ENCODE data around the gene WFDC2.
A peak's percentile ranks its signal among the peaks of the same experiment; 100 is the strongest.

WFDC2 gene

DNA sequence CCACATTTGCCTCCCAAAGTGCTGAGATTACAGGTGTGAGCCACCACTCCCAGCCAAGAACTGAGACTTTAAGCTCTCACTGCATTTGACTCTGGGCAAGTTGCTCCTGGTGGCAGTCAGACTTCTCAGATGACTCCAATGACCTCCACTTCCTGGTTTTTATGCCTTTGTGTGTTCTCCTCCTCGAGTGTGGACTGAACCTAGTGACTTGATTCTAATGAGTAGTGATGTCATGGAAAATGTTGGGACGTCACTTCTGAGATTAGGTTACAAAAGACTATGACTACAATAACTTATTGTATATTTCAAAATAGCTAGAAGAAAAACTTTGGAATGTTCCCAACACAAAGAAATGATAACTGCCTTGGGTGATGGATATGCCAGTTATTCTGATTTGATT lies 33.9 kb downstream of the WFDC2 start:
- H3K9me3 ChIP-seq (ENCODE audit: control insufficient read depth, insufficient read depth, low read depth, low read length), result no peaks in the 10 kb centered on the region
- H3K4me3 ChIP-seq (ENCODE audit: low read depth, low read length), result no peak overlapping the region
- TF ChIP-seq ZNF510 (tag by site-specific recombination; IDR thresholded peaks at IDR 0.05; ENCODE audit: insufficient replicate concordance), result no peak
- TF ChIP-seq, protein P1, sequence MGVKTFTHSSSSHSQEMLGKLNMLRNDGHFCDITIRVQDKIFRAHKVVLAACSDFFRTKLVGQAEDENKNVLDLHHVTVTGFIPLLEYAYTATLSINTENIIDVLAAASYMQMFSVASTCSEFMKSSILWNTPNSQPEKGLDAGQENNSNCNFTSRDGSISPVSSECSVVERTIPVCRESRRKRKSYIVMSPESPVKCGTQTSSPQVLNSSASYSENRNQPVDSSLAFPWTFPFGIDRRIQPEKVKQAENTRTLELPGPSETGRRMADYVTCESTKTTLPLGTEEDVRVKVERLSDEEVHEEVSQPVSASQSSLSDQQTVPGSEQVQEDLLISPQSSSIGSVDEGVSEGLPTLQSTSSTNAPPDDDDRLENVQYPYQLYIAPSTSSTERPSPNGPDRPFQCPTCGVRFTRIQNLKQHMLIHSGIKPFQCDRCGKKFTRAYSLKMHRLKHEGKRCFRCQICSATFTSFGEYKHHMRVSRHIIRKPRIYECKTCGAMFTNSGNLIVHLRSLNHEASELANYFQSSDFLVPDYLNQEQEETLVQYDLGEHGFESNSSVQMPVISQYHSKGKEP (tag by site-specific recombination; IDR thresholded peaks at IDR 0.05), result no peak
- TF ChIP-seq, protein P2, sequence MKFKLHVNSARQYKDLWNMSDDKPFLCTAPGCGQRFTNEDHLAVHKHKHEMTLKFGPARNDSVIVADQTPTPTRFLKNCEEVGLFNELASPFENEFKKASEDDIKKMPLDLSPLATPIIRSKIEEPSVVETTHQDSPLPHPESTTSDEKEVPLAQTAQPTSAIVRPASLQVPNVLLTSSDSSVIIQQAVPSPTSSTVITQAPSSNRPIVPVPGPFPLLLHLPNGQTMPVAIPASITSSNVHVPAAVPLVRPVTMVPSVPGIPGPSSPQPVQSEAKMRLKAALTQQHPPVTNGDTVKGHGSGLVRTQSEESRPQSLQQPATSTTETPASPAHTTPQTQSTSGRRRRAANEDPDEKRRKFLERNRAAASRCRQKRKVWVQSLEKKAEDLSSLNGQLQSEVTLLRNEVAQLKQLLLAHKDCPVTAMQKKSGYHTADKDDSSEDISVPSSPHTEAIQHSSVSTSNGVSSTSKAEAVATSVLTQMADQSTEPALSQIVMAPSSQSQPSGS (tag by site-specific recombination; IDR thresholded peaks at IDR 0.05; ENCODE audit: low read depth), result 0 out of 2 replicates have a peak, but pooled peaks have one; percentile 9
- H3K4me1 ChIP-seq (ENCODE audit: control insufficient read depth, insufficient read depth, low read length), result no peaks in the 10 kb centered on the region
- POLR2A ChIA-PET, result no interaction called here
- H3K36me3 ChIP-seq (ENCODE audit: control insufficient read depth in 2 of 2, insufficient read depth in 1 of 2, low read length in 2 of 2), result no peaks in the 10 kb centered on the region
- CTCF ChIA-PET, result interaction anchor here (0.7 to 1.0 kb wide), 2 partner anchors 130 to 202 kb away, joined by 3 read pairs; no protein-coding TSS in a partner anchor
- no peak overlapping the region for H3K27ac ChIP-seq (ENCODE audit: extremely low read depth, low read depth, low read length)

DNA sequence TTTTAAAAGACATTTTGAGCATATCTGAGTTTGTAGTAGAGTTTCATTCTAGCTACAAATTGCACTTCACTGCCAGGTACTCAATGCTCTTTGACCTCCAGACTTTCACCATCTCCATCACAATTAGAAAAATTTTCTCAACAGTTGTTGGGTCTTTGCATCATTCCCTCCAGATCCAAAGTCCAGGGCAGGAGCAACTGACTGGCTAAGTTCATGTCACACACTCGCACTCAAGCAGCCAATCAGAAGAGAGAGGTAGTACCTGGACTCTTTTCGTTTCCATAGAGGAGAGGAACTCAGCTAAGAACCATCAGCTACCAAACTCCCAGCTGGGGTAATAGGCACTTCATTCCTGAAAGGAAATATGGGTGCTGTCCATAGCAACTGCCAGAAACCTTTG lies 36.8 kb downstream of the WFDC2 start:
- CTCF ChIA-PET, result no interaction called here
- no peaks in the 10 kb centered on the region for H3K4me1 ChIP-seq (ENCODE audit: control insufficient read depth, insufficient read depth, low read length)
- H3K9me3 ChIP-seq (ENCODE audit: control insufficient read depth, insufficient read depth, low read depth, low read length), result no peaks in the 10 kb centered on the region
- H3K4me3 ChIP-seq (ENCODE audit: low read depth, low read length), result no peak overlapping the region
- no peak overlapping the region for H3K27ac ChIP-seq (ENCODE audit: extremely low read depth, low read depth, low read length)
- TF ChIP-seq YY2 (tag by site-specific recombination; IDR thresholded peaks at IDR 0.05), result no peak
- TF ChIP-seq ZBTB1 (tag by site-specific recombination; IDR thresholded peaks at IDR 0.05), result no peak
- no peak for TF ChIP-seq ZNF404 (tag by site-specific recombination; IDR thresholded peaks at IDR 0.05)
- TF ChIP-seq OSR2 (tag by site-specific recombination; IDR thresholded peaks at IDR 0.05), result no peak
- TF ChIP-seq ZNF366 (tag by site-specific recombination; conservative IDR thresholded peaks at IDR 0.05), result no peak
- no peak for TF ChIP-seq MYNN (tag by site-specific recombination; IDR thresholded peaks at IDR 0.05; ENCODE audit: borderline replicate concordance)
- TF ChIP-seq ZNF221 (tag by site-specific recombination; IDR thresholded peaks at IDR 0.05; ENCODE audit: borderline replicate concordance), result no peak
- TF ChIP-seq ZNF433 (tag by site-specific recombination; IDR thresholded peaks at IDR 0.05; ENCODE audit: low read depth), result no peak
- TF ChIP-seq ZBTB21 (tag by site-specific recombination; IDR thresholded peaks at IDR 0.05), result no peak
- no peak for TF ChIP-seq ZNF658 (tag by site-specific recombination; IDR thresholded peaks at IDR 0.05)
- POLR2A ChIA-PET, result no interaction called here
- no peaks in the 10 kb centered on the region for H3K36me3 ChIP-seq (ENCODE audit: control insufficient read depth in 2 of 2, insufficient read depth in 1 of 2, low read length in 2 of 2)

DNA sequence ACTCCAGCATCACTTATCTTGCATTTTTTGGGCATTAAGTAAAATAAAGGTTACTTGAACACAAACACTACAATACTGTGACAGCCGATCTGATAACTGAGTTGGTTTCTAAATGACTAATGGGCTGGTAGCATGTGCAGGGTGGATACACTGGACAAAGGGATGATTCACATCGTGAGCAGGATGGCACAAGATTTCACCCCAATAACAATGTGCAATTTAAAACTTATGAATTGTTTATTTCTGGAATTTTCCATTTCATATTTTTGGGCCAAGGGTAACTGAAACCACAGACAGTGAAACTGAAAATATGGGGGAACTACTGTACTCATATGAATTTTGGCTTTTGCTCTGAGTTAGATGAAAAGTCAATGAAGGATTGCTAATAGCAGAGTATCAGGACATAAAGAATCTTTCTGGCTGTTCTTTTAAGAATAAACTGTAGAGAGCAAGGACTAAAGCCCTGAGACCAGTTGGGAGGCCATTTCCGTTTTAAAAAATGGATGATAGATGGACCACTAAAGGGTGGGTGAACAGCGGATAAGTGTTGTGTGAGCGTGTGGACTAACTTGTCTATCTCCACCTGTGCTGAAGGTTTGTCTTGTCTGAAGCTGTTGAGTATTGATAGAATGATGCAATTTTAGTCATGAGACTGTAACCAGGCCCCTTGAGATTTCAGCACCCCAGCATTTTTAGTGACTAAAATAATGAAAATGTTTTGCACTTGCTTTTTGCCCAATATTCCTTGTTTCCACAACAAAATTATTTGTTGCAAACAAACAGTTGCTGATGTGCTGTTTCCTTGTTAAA lies 37.7 kb downstream of the WFDC2 start:
- ChIA-PET POLR2A (no interaction called here), CTCF (no interaction called here)
- TF ChIP-seq ZFP3 (tag by site-specific recombination; IDR thresholded peaks at IDR 0.05; ENCODE audit: low read depth), result no peak

More for the DNA sequence above, 37.7 kb downstream of the WFDC2 start:
- Histone ChIP-seq H3K9me3 (ENCODE audit: control insufficient read depth, insufficient read depth, low read depth, low read length) (no peaks in the 10 kb centered on the region), H3K27ac (ENCODE audit: extremely low read depth, low read depth, low read length) (no peak overlapping the region), H3K36me3 (ENCODE audit: control insufficient read depth in 2 of 2, insufficient read depth in 1 of 2, low read length in 2 of 2) (no peaks in the 10 kb centered on the region), H3K4me3 (ENCODE audit: low read depth, low read length) (no peak overlapping the region), H3K4me1 (ENCODE audit: control insufficient read depth, insufficient read depth, low read length) (no peaks in the 10 kb centered on the region)
